ENCODE results near the gene C9orf78. TPM values are rescaled to one million over a fixed set of nuclear protein-coding genes. Genes with fewer than 3 reads are reported as not detected.

C9orf78 gene
- total RNA-seq, 1 experiment from 2014 or later: 36.4 TPM

DNA sequence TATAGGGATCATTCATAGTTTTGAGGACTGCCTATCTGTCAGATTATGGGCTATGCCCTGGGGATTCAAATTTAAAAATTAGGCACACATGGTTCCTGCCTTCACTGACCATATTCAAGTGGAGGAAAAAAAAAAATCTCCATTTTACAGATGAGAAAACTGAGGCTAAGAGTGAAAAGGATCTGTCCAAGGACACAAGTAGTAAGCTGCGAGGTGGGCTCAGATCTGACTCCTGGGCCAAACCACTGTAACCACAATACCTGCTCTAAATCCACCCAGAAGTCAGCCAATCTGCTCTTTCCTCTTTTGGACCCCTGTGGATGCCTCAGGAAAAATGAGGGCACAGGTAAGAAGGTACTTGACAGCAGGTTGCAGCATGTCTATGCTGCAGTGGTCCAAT lies 8.3 kb downstream of the C9orf78 start:
- no peaks in the 10 kb centered on the region for H3K27me3 Mint-ChIP-seq (ENCODE audit: low read depth)
- no peak overlapping the region for H3K27ac Mint-ChIP-seq
- ATAC-seq: no peak
- no peak overlapping the region for H3K4me3 Mint-ChIP-seq
- CTCF ChIA-PET: interaction anchor here (0.6 kb wide), 1 partner anchor 490 kb away, joined by 3 read pairs; no protein-coding TSS in a partner anchor
- peaks cover 9% of the 10 kb centered on the region for H3K4me1 Mint-ChIP-seq
- H3K9me3 Mint-ChIP-seq: no peaks in the 10 kb centered on the region
- TF ChIP-seq FOXK1 (CRISPR knock-in tag; IDR thresholded peaks at IDR 0.05) (no peak), NFYB (CRISPR knock-in tag; conservative IDR thresholded peaks at IDR 0.05; ENCODE audit: low read depth) (no peak), HMGXB4 (CRISPR knock-in tag; IDR thresholded peaks at IDR 0.05) (no peak), PREB (CRISPR knock-in tag; IDR thresholded peaks at IDR 0.05; ENCODE audit: borderline replicate concordance) (no peak), ATF6 (CRISPR knock-in tag; IDR thresholded peaks at IDR 0.05) (no peak), RELA (CRISPR knock-in tag; IDR thresholded peaks at IDR 0.05; ENCODE audit: borderline replicate concordance) (no peak), ZNF219 (CRISPR knock-in tag; IDR thresholded peaks at IDR 0.05; ENCODE audit: borderline replicate concordance) (no peak), CREB1 (CRISPR knock-in tag; IDR thresholded peaks at IDR 0.05) (no peak), E2F5 (CRISPR knock-in tag; IDR thresholded peaks at IDR 0.05) (no peak)
- TF ChIP-seq, protein P1, sequence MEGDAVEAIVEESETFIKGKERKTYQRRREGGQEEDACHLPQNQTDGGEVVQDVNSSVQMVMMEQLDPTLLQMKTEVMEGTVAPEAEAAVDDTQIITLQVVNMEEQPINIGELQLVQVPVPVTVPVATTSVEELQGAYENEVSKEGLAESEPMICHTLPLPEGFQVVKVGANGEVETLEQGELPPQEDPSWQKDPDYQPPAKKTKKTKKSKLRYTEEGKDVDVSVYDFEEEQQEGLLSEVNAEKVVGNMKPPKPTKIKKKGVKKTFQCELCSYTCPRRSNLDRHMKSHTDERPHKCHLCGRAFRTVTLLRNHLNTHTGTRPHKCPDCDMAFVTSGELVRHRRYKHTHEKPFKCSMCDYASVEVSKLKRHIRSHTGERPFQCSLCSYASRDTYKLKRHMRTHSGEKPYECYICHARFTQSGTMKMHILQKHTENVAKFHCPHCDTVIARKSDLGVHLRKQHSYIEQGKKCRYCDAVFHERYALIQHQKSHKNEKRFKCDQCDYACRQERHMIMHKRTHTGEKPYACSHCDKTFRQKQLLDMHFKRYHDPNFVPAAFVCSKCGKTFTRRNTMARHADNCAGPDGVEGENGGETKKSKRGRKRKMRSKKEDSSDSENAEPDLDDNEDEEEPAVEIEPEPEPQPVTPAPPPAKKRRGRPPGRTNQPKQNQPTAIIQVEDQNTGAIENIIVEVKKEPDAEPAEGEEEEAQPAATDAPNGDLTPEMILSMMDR (IDR thresholded peaks at IDR 0.05): no peak
- peaks cover 35% of the 10 kb centered on the region for H3K36me3 Mint-ChIP-seq
- no peak for DNase-seq (ENCODE audit: low spot score)
- POLR2A ChIA-PET: interaction anchor here (0.7 kb wide), 1 partner anchor 199 kb away, joined by 3 read pairs; no protein-coding TSS in a partner anchor

GRCh38 chr9:129826344-129826743 lies 8.7 kb downstream of the C9orf78 start:
- H3K27me3 Mint-ChIP-seq (ENCODE audit: low read depth): no peaks in the 10 kb centered on the region
- ATAC-seq: no peak
- H3K4me3 Mint-ChIP-seq: no peak overlapping the region
- H3K27ac Mint-ChIP-seq: no peak overlapping the region
- ChIA-PET CTCF (interaction anchor here (0.6 kb wide), 1 partner anchor 491 kb away, joined by 3 read pairs; no protein-coding TSS in a partner anchor), POLR2A (interaction anchor here (0.7 kb wide), 1 partner anchor 200 kb away, joined by 3 read pairs; no protein-coding TSS in a partner anchor)
- peaks cover 33% of the 10 kb centered on the region for H3K36me3 Mint-ChIP-seq
- no peaks in the 10 kb centered on the region for H3K9me3 Mint-ChIP-seq
- no peak for DNase-seq (ENCODE audit: low spot score)
- H3K4me1 Mint-ChIP-seq: peaks cover 9% of the 10 kb centered on the region
- TF ChIP-seq, protein P2, sequence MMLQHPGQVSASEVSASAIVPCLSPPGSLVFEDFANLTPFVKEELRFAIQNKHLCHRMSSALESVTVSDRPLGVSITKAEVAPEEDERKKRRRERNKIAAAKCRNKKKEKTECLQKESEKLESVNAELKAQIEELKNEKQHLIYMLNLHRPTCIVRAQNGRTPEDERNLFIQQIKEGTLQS (CRISPR knock-in tag; conservative IDR thresholded peaks at IDR 0.05): no peak
- TF ChIP-seq, protein P3, sequence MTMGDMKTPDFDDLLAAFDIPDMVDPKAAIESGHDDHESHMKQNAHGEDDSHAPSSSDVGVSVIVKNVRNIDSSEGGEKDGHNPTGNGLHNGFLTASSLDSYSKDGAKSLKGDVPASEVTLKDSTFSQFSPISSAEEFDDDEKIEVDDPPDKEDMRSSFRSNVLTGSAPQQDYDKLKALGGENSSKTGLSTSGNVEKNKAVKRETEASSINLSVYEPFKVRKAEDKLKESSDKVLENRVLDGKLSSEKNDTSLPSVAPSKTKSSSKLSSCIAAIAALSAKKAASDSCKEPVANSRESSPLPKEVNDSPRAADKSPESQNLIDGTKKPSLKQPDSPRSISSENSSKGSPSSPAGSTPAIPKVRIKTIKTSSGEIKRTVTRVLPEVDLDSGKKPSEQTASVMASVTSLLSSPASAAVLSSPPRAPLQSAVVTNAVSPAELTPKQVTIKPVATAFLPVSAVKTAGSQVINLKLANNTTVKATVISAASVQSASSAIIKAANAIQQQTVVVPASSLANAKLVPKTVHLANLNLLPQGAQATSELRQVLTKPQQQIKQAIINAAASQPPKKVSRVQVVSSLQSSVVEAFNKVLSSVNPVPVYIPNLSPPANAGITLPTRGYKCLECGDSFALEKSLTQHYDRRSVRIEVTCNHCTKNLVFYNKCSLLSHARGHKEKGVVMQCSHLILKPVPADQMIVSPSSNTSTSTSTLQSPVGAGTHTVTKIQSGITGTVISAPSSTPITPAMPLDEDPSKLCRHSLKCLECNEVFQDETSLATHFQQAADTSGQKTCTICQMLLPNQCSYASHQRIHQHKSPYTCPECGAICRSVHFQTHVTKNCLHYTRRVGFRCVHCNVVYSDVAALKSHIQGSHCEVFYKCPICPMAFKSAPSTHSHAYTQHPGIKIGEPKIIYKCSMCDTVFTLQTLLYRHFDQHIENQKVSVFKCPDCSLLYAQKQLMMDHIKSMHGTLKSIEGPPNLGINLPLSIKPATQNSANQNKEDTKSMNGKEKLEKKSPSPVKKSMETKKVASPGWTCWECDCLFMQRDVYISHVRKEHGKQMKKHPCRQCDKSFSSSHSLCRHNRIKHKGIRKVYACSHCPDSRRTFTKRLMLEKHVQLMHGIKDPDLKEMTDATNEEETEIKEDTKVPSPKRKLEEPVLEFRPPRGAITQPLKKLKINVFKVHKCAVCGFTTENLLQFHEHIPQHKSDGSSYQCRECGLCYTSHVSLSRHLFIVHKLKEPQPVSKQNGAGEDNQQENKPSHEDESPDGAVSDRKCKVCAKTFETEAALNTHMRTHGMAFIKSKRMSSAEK (CRISPR knock-in tag; IDR thresholded peaks at IDR 0.05; ENCODE audit: borderline replicate concordance): no peak
- TF ChIP-seq SMAD4 (CRISPR knock-in tag; IDR thresholded peaks at IDR 0.05): no peak
- no peak for TF ChIP-seq NFE2L1 (CRISPR knock-in tag; IDR thresholded peaks at IDR 0.05)
- no peak for TF ChIP-seq IRF2 (CRISPR knock-in tag; IDR thresholded peaks at IDR 0.05; ENCODE audit: borderline replicate concordance, low read depth)
- TF ChIP-seq, protein P4, sequence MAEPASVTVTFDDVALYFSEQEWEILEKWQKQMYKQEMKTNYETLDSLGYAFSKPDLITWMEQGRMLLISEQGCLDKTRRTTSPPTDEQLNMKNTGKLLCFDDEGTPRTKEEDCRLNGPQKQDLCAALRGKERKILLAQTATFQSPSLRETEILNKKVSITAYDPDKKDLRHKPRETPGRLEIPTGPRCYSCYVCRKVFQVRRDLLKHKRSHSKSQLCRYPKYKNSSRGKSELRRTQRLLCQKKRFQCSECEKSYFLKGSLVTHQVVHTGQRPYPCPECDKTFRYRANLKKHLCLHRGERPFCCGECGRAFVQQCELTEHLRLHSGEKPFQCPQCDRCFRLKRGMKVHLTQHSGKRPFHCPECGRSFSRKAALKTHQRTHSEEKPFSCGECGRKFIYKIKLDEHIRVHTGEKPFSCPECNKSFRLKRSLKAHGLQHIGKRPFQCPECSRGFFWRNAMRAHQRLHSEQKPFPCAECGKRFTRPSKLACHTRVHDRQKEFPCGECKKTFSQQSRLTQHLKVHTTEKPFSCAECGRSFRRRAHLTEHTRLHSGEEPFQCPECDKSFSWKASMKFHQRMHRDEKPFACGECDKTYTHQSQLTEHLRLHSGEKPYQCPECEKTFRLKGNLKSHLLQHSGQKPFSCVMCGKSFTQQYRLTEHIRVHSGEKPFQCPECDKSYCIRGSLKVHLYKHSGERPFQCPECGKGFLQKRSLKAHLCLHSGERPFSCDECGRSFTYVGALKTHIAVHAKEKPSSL (CRISPR knock-in tag; conservative IDR thresholded peaks at IDR 0.05): no peak
- no peak for TF ChIP-seq CBFB (CRISPR knock-in tag; IDR thresholded peaks at IDR 0.05; ENCODE audit: low read depth)
- no peak for TF ChIP-seq OVOL2 (CRISPR knock-in tag; IDR thresholded peaks at IDR 0.05; ENCODE audit: borderline replicate concordance)
- TF ChIP-seq TEAD1 (CRISPR knock-in tag; IDR thresholded peaks at IDR 0.05): no peak
